PC-3 (cell line): Measurements from ENCODE around the gene DTNBP1. TPM values are rescaled to one million over a fixed set of nuclear protein-coding genes. Genes with fewer than 3 reads are reported as not detected.

Experiments used
- ATAC-seq: fragments of 200-7000 bp; cut with Tn5 transposase; 2 replicates; pipeline ENCODE4 v1.9.1; 2020; ENCODE audit warnings: mild to moderate bottlenecking, moderate library complexity
- BruUV-seq: library from RNA; stranded (reverse); fragments of 400-500 nt; replicated peaks from 2 replicates; lab custom pipeline; 2021; lab: Mats Ljungman, UMichigan
- CTCF ChIA-PET: fragments of 300-600 bp; sonication (Branson Sonifier 250); formaldehyde crosslinking; loops from one replicate; lab custom pipeline; 2022; ENCODE audit warnings: antibody characterized with exemption; lab: Charles Lee
- POLR2A ChIA-PET: fragments of 300-600 bp; sonication (Branson Sonifier 250); formaldehyde crosslinking; loops from one replicate; lab custom pipeline; 2022; ENCODE audit warnings: antibody characterized with exemption; ENCODE audit not compliant: unreplicated experiment; lab: Charles Lee
- DNase-seq: peaks from one replicate; pipeline ENCODE4 v3.0.0-alpha.2; 2015
- H2AFZ ChIP-seq: fragments of 300-600 bp; sonication (generic); 2 replicates; pipeline ENCODE4 v1.6.0; 2016; ENCODE audit warnings: antibody characterized with exemption, low read length
- H3F3A ChIP-seq: fragments of 300-600 bp; sonication (generic); one replicate; pipeline ENCODE4 v1.6.0; 2017; ENCODE audit warnings: antibody characterized with exemption, low read length, control low read depth, mild to moderate bottlenecking; ENCODE audit not compliant: unreplicated experiment
- H3K27ac ChIP-seq: fragments of 300-600 bp; sonication (generic); 2 replicates; pipeline ENCODE4 v1.5.1; 2016; ENCODE audit warnings: mild to moderate bottlenecking, low read length
- H3K27me3 ChIP-seq: fragments of 300-600 bp; sonication (generic); 2 replicates; pipeline ENCODE4 v1.6.1; 2016; ENCODE audit warnings: low read length, mixed read lengths
- H3K36me3 ChIP-seq: fragments of 300-600 bp; sonication (generic); 2 replicates; pipeline ENCODE4 v1.6.1; 2016; ENCODE audit warnings: low read depth, mixed run types, low read length, mixed read lengths
- H3K4me1 ChIP-seq: fragments of 300-600 bp; sonication (generic); 2 replicates; pipeline ENCODE4 v1.5.1; 2016; ENCODE audit warnings: low read length; ENCODE audit not compliant: insufficient read depth
- H3K4me2 ChIP-seq: fragments of 300-600 bp; sonication (generic); 2 replicates; pipeline ENCODE4 v1.6.0; 2016; ENCODE audit warnings: low read length
- H3K4me3 ChIP-seq: fragments of 300-600 bp; sonication (generic); 2 replicates; pipeline ENCODE4 v1.5.1; 2016; ENCODE audit warnings: mild to moderate bottlenecking, low read length, mixed read lengths
- H3K79me2 ChIP-seq: fragments of 300-600 bp; sonication (generic); 2 replicates; pipeline ENCODE4 v1.6.1; 2017; ENCODE audit warnings: low read length, mixed read lengths
- H3K9ac ChIP-seq: fragments of 300-600 bp; sonication (generic); 2 replicates; pipeline ENCODE4 v1.6.0; 2016; ENCODE audit warnings: mild to moderate bottlenecking, low read length
- H3K9me2 ChIP-seq: fragments of 300-600 bp; sonication (generic); replicated peaks from 2 replicates; pipeline ENCODE4 v1.6.1; 2016; ENCODE audit warnings: mixed run types, low read length, mixed read lengths
- H3K9me3 ChIP-seq: fragments of 300-600 bp; sonication (generic); 2 replicates; pipeline ENCODE4 v1.6.1; 2016; ENCODE audit warnings: low read length, mixed read lengths
- H4K20me1 ChIP-seq: fragments of 300-600 bp; sonication (generic); 2 replicates; pipeline ENCODE4 v1.6.1; 2016; ENCODE audit warnings: low read length, mixed read lengths
- CTCF ChIP-seq: fragments of 300-600 bp; sonication (generic); conservative IDR thresholded peaks from 2 replicates; pipeline ENCODE4 v1.5.1; 2017; ENCODE audit warnings: antibody characterized with exemption, low read depth, mild to moderate bottlenecking, low read length
- EZH2 ChIP-seq: fragments of 300-600 bp; sonication (generic); IDR thresholded peaks from one replicate; pipeline ENCODE4 v1.6.1; 2017; ENCODE audit warnings: antibody characterized with exemption, mild to moderate bottlenecking, low read length; ENCODE audit not compliant: unreplicated experiment
- EZH2phosphoT487 ChIP-seq: fragments of 300-600 bp; sonication (generic); IDR thresholded peaks from 2 replicates; pipeline ENCODE4 v1.6.1; 2018; ENCODE audit warnings: mild to moderate bottlenecking, antibody characterized with exemption, low read length, borderline replicate concordance
- intact Hi-C: fragments of 100-400 bp; cut with micrococcal nuclease; formaldehyde crosslinking; loops from 2 replicates; pipeline ENCODE4 v1.9.0; 2023
- total RNA-seq: library from RNA; depleted of rRNA; stranded (reverse); fragments of >200 nt; gene quantifications from 2 replicates; pipeline ENCODE4 v1.2.3, GENCODE V29; 2014

DTNBP1 gene
- total RNA-seq, 1 experiment from 2014 or later: 7.9 TPM

- Histone ChIP-seq H3K79me2 (no peaks in the 10 kb centered on the region), H3K4me2 (no peak overlapping the region), H2AFZ (no peak overlapping the region), H3K9ac (no peak overlapping the region), H3K36me3 (no peaks in the 10 kb centered on the region), H3K9me3 (no peaks in the 10 kb centered on the region), H3F3A (no peaks in the 10 kb centered on the region), H3K27me3 (no peaks in the 10 kb centered on the region), H3K4me1 (peaks cover 9% of the 10 kb centered on the region), H3K9me2 (no peaks in the 10 kb centered on the region), H3K27ac (no peak overlapping the region), H4K20me1 (no peaks in the 10 kb centered on the region), H3K4me3 (no peak overlapping the region)
- BruUV-seq: no TSS peak
- TF ChIP-seq EZH2 (no peak), CTCF (no peak), EZH2phosphoT487 (no peak)
- no peak for DNase-seq
- CTCF ChIA-PET: no interaction called here
- POLR2A ChIA-PET: interaction anchor here (0.7 kb wide), 1 partner anchor 9 kb away, joined by 3 read pairs; no protein-coding TSS in a partner anchor
- intact Hi-C loops: no loop called here
- no peak for ATAC-seq
Measured at GRCh38 chr6:15630202-15630601, 32.6 kb downstream of the DTNBP1 start.

GRCh38 chr6:15629487-15629886 lies 33.3 kb downstream of the DTNBP1 start:
- H3K4me1 ChIP-seq: peaks cover 9% of the 10 kb centered on the region
- no peaks in the 10 kb centered on the region for H3K79me2 ChIP-seq
- no peak overlapping the region for H3K9ac ChIP-seq
- no peak overlapping the region for H3K4me2 ChIP-seq
- no peaks in the 10 kb centered on the region for H3K36me3 ChIP-seq
- CTCF ChIA-PET: no interaction called here
- POLR2A ChIA-PET: no interaction called here
- BruUV-seq: no TSS peak
- DNase-seq (no peak), ATAC-seq (no peak)
- H4K20me1 ChIP-seq: no peaks in the 10 kb centered on the region
- intact Hi-C loops: loop anchor here (5.0 to 10.0 kb wide), 2 partner anchors 187 to 385 kb away; partner anchors contain the start of gene JARID2
- H3K27ac ChIP-seq: no peak overlapping the region
- H3K9me2 ChIP-seq: no peaks in the 10 kb centered on the region
- H3K4me3 ChIP-seq: no peak overlapping the region
- H3F3A ChIP-seq: no peaks in the 10 kb centered on the region
- H3K9me3 ChIP-seq: no peaks in the 10 kb centered on the region
- TF ChIP-seq EZH2phosphoT487 (no peak), CTCF (no peak), EZH2 (no peak)
- H2AFZ ChIP-seq: no peak overlapping the region
- no peaks in the 10 kb centered on the region for H3K27me3 ChIP-seq

- no peak for ATAC-seq
Measured at GRCh38 chr6:15628499-15629131, 34.2 kb downstream of the DTNBP1 start.

More at GRCh38 chr6:15628499-15629131, 34.2 kb downstream of the DTNBP1 start:
- Histone ChIP-seq H3K9me3 (no peaks in the 10 kb centered on the region), H3K9me2 (no peaks in the 10 kb centered on the region), H3K27ac (no peak overlapping the region), H4K20me1 (no peaks in the 10 kb centered on the region), H3K9ac (no peak overlapping the region), H3F3A (no peaks in the 10 kb centered on the region), H3K27me3 (no peaks in the 10 kb centered on the region), H3K79me2 (no peaks in the 10 kb centered on the region), H3K4me2 (no peak overlapping the region), H2AFZ (no peak overlapping the region), H3K4me3 (no peak overlapping the region), H3K36me3 (no peaks in the 10 kb centered on the region), H3K4me1 (peaks cover 9% of the 10 kb centered on the region)
- no TSS peak for BruUV-seq
- ChIA-PET CTCF (no interaction called here), POLR2A (no interaction called here)
- intact Hi-C loops: loop anchor here (5.0 to 10.0 kb wide), 2 partner anchors 186 to 384 kb away; partner anchors contain the start of gene JARID2
- peak; percentile 13 for DNase-seq
- TF ChIP-seq CTCF (no peak), EZH2phosphoT487 (no peak), EZH2 (no peak)
